SK-N-SH treated with all-trans-retinoic acid at 6 μM for 48 hours (cell line): Measurements from ENCODE around the gene S100A2.

Source experiments
- ATAC-seq: fragments of 200-7000 bp; cut with Tn5 transposase; 3 replicates; pipeline ENCODE4 v1.9.1; 2020; ENCODE audit warnings: mild to moderate bottlenecking, moderate library complexity
- ARNTL ChIP-seq: fragments of 450-650 bp; formaldehyde crosslinking; IDR thresholded peaks from 2 replicates; pipeline ENCODE4 v1.5.0; 2020; ENCODE audit warnings: low read depth, mild to moderate bottlenecking, moderate library complexity, borderline replicate concordance
- BACH2 ChIP-seq: fragments of 250-450 bp; sonication (Bioruptor Pico); IDR thresholded peaks from 2 replicates; pipeline ENCODE4 v1.9.0; 2021; ENCODE audit warnings: mild to moderate bottlenecking, borderline replicate concordance
- CSDC2 ChIP-seq: fragments of 250-450 bp; sonication (Bioruptor Pico); IDR thresholded peaks from 2 replicates; pipeline ENCODE4 v1.5.0; 2020; ENCODE audit warnings: mild to moderate bottlenecking, moderate library complexity
- ESRRG ChIP-seq: fragments of 250-450 bp; sonication (Bioruptor Pico); IDR thresholded peaks from 2 replicates; pipeline ENCODE4 v1.6.1; 2021; ENCODE audit warnings: mild to moderate bottlenecking
- GLIS3 ChIP-seq: fragments of 250-450 bp; sonication (Bioruptor Pico); IDR thresholded peaks from 2 replicates; pipeline ENCODE4 v1.5.0; 2020; ENCODE audit warnings: mild to moderate bottlenecking, moderate library complexity
- ISL1 ChIP-seq: fragments of 250-450 bp; sonication (Bioruptor Pico); IDR thresholded peaks from 2 replicates; pipeline ENCODE4 v2.1.2; 2022; ENCODE audit warnings: mild to moderate bottlenecking, moderate library complexity
- PPARA ChIP-seq: fragments of 250-450 bp; sonication (Bioruptor Pico); IDR thresholded peaks from 2 replicates; pipeline ENCODE4 v1.5.0; 2020; ENCODE audit warnings: mild to moderate bottlenecking, borderline replicate concordance
- RARB ChIP-seq: fragments of 250-450 bp; sonication (Bioruptor Pico); IDR thresholded peaks from 2 replicates; pipeline ENCODE4 v1.8.0; 2021; ENCODE audit warnings: mild to moderate bottlenecking, moderate library complexity
- SNAI2 ChIP-seq: fragments of 250-450 bp; sonication (Bioruptor Pico); IDR thresholded peaks from 2 replicates; pipeline ENCODE4 v1.5.0; 2020; ENCODE audit warnings: mild to moderate bottlenecking, moderate library complexity
- TCF4 ChIP-seq: fragments of 250-450 bp; sonication (Bioruptor Pico); IDR thresholded peaks from 2 replicates; pipeline ENCODE4 v1.8.0; 2021; ENCODE audit warnings: mild to moderate bottlenecking, moderate library complexity, borderline replicate concordance
- TOX ChIP-seq: fragments of 250-450 bp; sonication (Bioruptor Pico); IDR thresholded peaks from 2 replicates; pipeline ENCODE4 v1.8.0; 2021; ENCODE audit warnings: mild to moderate bottlenecking, moderate library complexity, borderline replicate concordance
- TSHZ2 ChIP-seq: fragments of 250-450 bp; sonication (Bioruptor Pico); IDR thresholded peaks from 2 replicates; pipeline ENCODE4 v1.5.0; 2020; ENCODE audit warnings: mild to moderate bottlenecking, moderate library complexity
- ZC3H10 ChIP-seq: fragments of 250-450 bp; sonication (Bioruptor Pico); IDR thresholded peaks from 2 replicates; pipeline ENCODE4 v1.5.1; 2021; ENCODE audit warnings: mild to moderate bottlenecking, moderate library complexity
- ZFP3 ChIP-seq: fragments of 250-450 bp; sonication (Bioruptor Pico); IDR thresholded peaks from 2 replicates; pipeline ENCODE4 v1.5.0; 2020; ENCODE audit warnings: mild to moderate bottlenecking, moderate library complexity
- ZFP30 ChIP-seq: fragments of 450-650 bp; formaldehyde crosslinking; IDR thresholded peaks from 2 replicates; pipeline ENCODE4 v1.5.0; 2022; ENCODE audit warnings: mild to moderate bottlenecking, moderate library complexity
- ZNF70 ChIP-seq: fragments of 450-650 bp; formaldehyde crosslinking; IDR thresholded peaks from 2 replicates; pipeline ENCODE4 v1.5.0; 2020; ENCODE audit warnings: mild to moderate bottlenecking, moderate library complexity
- ZNF8 ChIP-seq: fragments of 450-650 bp; formaldehyde crosslinking; IDR thresholded peaks from 2 replicates; pipeline ENCODE4 v1.5.0; 2020; ENCODE audit warnings: mild to moderate bottlenecking, moderate library complexity
- TF ChIP-seq, protein P1 (sequence below): fragments of 250-450 bp; sonication (Bioruptor Pico); IDR thresholded peaks from 2 replicates; pipeline ENCODE4 v1.8.0; 2020; ENCODE audit warnings: mild to moderate bottlenecking, moderate library complexity, borderline replicate concordance
- TF ChIP-seq, protein P2 (sequence below): fragments of 250-450 bp; sonication (Bioruptor Pico); IDR thresholded peaks from 2 replicates; pipeline ENCODE4 v1.8.0; 2021; ENCODE audit warnings: low read depth, mild to moderate bottlenecking, moderate library complexity, borderline replicate concordance
- TF ChIP-seq, protein P3 (sequence below): fragments of 250-450 bp; sonication (Bioruptor Pico); IDR thresholded peaks from 2 replicates; pipeline ENCODE4 v1.5.1; 2020; ENCODE audit warnings: low read depth, mild to moderate bottlenecking, moderate library complexity

The S100A2 gene

DNA sequence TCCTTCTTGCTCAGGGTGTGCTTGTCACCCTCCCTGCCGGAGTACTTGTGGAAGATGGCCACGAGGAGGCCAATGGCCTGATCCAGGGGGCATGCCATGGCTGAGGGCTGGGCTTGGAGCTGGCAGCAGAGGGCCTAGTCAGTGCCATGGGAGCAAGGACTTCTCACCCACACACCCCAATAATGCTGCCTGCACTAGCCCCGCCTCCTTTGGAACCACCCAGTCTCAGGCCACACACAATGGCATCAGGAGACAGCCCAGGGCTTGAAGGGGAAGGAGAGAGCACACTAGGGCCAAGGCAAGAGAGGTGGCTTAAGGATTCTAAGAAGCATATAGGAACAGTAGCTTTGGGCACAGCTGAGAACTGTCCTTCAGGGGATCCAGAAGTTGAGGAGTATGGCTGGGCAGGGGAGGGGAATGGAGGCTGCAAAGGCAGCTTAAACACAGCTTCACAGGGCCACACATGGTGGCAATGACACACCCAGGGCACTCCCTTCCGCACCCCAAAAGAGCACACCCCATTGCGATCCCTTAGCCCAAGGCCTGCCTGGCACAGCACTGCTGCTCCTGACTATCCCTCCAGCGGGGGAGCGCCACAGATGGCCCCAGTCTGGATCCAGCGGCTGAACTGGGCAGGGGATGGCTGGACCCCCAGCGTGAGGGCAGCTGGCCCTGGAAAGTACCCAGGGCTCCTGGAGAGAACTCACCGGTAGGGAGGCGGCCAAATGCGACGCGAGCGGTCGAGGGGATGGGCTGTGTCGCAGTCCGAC lies 30.2 kb downstream of the S100A2 start, which contains the start of gene S100A6:
Gene S100A6, minus strand, starts transcription at position 750 of the 770 bp plus-strand sequence. Its CDS starts 652 bp downstream, at position 98.
- peak; percentile 52 for ATAC-seq
- TF ChIP-seq ISL1 (CRISPR knock-in tag) (no peak), ZFP3 (no peak), ZNF8 (CRISPR knock-in tag) (no peak), TCF4 (CRISPR knock-in tag) (no peak), CSDC2 (CRISPR knock-in tag) (no peak), TSHZ2 (CRISPR knock-in tag) (no peak), PPARA (CRISPR knock-in tag) (no peak), ZC3H10 (CRISPR knock-in tag) (no peak), GLIS3 (CRISPR knock-in tag) (no peak)

GRCh38 chr1:153534925-153535241 lies 30.8 kb downstream of the S100A2 start:
- TF ChIP-seq ARNTL (CRISPR knock-in tag): no peak
- TF ChIP-seq GLIS3 (CRISPR knock-in tag): no peak
- no peak for TF ChIP-seq ZC3H10 (CRISPR knock-in tag)
- TF ChIP-seq CSDC2 (CRISPR knock-in tag): no peak
- no peak for TF ChIP-seq BACH2
- TF ChIP-seq ZNF70 (CRISPR knock-in tag): no peak
- no peak for TF ChIP-seq TCF4 (CRISPR knock-in tag)
- no peak for TF ChIP-seq ZFP30 (CRISPR knock-in tag)
- TF ChIP-seq, protein P1, sequence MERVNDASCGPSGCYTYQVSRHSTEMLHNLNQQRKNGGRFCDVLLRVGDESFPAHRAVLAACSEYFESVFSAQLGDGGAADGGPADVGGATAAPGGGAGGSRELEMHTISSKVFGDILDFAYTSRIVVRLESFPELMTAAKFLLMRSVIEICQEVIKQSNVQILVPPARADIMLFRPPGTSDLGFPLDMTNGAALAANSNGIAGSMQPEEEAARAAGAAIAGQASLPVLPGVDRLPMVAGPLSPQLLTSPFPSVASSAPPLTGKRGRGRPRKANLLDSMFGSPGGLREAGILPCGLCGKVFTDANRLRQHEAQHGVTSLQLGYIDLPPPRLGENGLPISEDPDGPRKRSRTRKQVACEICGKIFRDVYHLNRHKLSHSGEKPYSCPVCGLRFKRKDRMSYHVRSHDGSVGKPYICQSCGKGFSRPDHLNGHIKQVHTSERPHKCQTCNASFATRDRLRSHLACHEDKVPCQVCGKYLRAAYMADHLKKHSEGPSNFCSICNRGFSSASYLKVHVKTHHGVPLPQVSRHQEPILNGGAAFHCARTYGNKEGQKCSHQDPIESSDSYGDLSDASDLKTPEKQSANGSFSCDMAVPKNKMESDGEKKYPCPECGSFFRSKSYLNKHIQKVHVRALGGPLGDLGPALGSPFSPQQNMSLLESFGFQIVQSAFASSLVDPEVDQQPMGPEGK (CRISPR knock-in tag): no peak
- TF ChIP-seq ESRRG (CRISPR knock-in tag): no peak
- no peak for TF ChIP-seq RARB (CRISPR knock-in tag)
- TF ChIP-seq, all 23 proteins: peak for 0
- ATAC-seq: no peak

GRCh38 chr1:153534226-153534924 lies 31.3 kb downstream of the S100A2 start:
- TF ChIP-seq ZNF70 (CRISPR knock-in tag) (no peak), TOX (CRISPR knock-in tag) (no peak), GLIS3 (CRISPR knock-in tag) (no peak), BACH2 (no peak), RARB (CRISPR knock-in tag) (no peak), ZC3H10 (CRISPR knock-in tag) (no peak), PPARA (CRISPR knock-in tag) (no peak), TCF4 (CRISPR knock-in tag) (no peak), ARNTL (CRISPR knock-in tag) (no peak), ZFP30 (CRISPR knock-in tag) (no peak), ESRRG (CRISPR knock-in tag) (no peak), SNAI2 (no peak), TSHZ2 (CRISPR knock-in tag) (no peak)
- TF ChIP-seq, protein P1 (CRISPR knock-in tag): no peak
- TF ChIP-seq, protein P2, sequence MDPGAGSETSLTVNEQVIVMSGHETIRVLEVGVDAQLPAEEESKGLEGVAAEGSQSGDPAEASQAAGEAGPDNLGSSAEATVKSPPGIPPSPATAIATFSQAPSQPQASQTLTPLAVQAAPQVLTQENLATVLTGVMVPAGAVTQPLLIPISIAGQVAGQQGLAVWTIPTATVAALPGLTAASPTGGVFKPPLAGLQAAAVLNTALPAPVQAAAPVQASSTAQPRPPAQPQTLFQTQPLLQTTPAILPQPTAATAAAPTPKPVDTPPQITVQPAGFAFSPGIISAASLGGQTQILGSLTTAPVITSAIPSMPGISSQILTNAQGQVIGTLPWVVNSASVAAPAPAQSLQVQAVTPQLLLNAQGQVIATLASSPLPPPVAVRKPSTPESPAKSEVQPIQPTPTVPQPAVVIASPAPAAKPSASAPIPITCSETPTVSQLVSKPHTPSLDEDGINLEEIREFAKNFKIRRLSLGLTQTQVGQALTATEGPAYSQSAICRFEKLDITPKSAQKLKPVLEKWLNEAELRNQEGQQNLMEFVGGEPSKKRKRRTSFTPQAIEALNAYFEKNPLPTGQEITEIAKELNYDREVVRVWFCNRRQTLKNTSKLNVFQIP (CRISPR knock-in tag): no peak
- TF ChIP-seq, protein P3, sequence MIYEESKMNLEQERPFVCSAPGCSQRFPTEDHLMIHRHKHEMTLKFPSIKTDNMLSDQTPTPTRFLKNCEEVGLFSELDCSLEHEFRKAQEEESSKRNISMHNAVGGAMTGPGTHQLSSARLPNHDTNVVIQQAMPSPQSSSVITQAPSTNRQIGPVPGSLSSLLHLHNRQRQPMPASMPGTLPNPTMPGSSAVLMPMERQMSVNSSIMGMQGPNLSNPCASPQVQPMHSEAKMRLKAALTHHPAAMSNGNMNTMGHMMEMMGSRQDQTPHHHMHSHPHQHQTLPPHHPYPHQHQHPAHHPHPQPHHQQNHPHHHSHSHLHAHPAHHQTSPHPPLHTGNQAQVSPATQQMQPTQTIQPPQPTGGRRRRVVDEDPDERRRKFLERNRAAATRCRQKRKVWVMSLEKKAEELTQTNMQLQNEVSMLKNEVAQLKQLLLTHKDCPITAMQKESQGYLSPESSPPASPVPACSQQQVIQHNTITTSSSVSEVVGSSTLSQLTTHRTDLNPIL (CRISPR knock-in tag): no peak
- no peak; the same call in 2 of the 3 replicates for ATAC-seq
